ENCODE measurements around the gene IGFBP6. TPM values are rescaled to one million over a fixed set of nuclear protein-coding genes. Genes with fewer than 3 reads are reported as not detected.

The IGFBP6 gene
- total and polyA plus RNA-seq, 9 of the 15 experiments (the other 6 are each of a cell fraction or from before 2014, with no cell fraction given): 0.15 to 1.4 (median 0.54) TPM

GRCh38 chr12:53078425-53079225, 18.8 kb upstream of the IGFBP6 start (continued):
- TF ChIP-seq MGA (IDR thresholded peaks at IDR 0.05): peak; percentile 65; the same call in 1 of the 2 replicates
- no peak for TF ChIP-seq HDAC8 (tag; IDR thresholded peaks at IDR 0.05)
- TF ChIP-seq MNT (conservative IDR thresholded peaks at IDR 0.05): peak; percentile 78 to 85
- TF ChIP-seq ERF (CRISPR knock-in tag; IDR thresholded peaks at IDR 0.05): 0 out of 2 replicates have a peak, but pooled peaks have one; percentile 76
- TF ChIP-seq CHAMP1 (IDR thresholded peaks at IDR 0.05): no peak
- TF ChIP-seq PHF8 (IDR thresholded peaks at IDR 0.05; ENCODE audit: borderline replicate concordance, low read length): peak; percentile 64; the same call in 1 of the 2 replicates
- TF ChIP-seq CTCF (IDR thresholded peaks at IDR 0.05 in 2 of 3, conservative IDR thresholded peaks at IDR 0.05 in 1 of 3; ENCODE audit: insufficient read depth in 2 of 3, low read depth in 1 of 3, low read length in 3 of 3): 0 out of 6 replicates have a peak, but pooled peaks of 1 of the 3 experiments have one; percentile 23
